GM12878 (cell line): ENCODE results near the gene ANKRD33. TPM values are rescaled to one million over a fixed set of nuclear protein-coding genes. Genes with fewer than 3 reads are reported as not detected.

Source experiments
- ATAC-seq: fragments of 200-7000 bp; cut with Tn5 transposase; 3 replicates; pipeline ENCODE4 v1.9.1; 2020; ENCODE audit warnings: mild to moderate bottlenecking, moderate library complexity
- BruUV-seq: library from RNA; stranded (reverse); fragments of 400-500 nt; replicated peaks from 2 replicates; lab custom pipeline; 2021; lab: Mats Ljungman, UMichigan
- CTCF ChIA-PET: fragments of 300-600 bp; sonication (Branson Sonifier 250); formaldehyde crosslinking; extraction: SDS; loops from one replicate; lab custom pipeline; 2021; ENCODE audit warnings: inconsistent platforms; lab: Yijun Ruan, JAX
- POLR2A ChIA-PET: fragments of 350-600 bp; formaldehyde crosslinking; extraction: SDS; loops from one replicate; lab custom pipeline; 2021; ENCODE audit warnings: inconsistent platforms; lab: Charles Lee
- RAD21 ChIA-PET: fragments of 300-600 bp; sonication (Branson Sonifier 250); formaldehyde crosslinking; loops from one replicate; lab custom pipeline; 2023; ENCODE audit warnings: antibody characterized with exemption; ENCODE audit not compliant: unreplicated experiment; lab: Charles Lee
- SMC1A ChIA-PET: fragments of 300-600 bp; sonication (Branson Sonifier 250); formaldehyde crosslinking; loops from one replicate; lab custom pipeline; 2023; ENCODE audit not compliant: unreplicated experiment, uncharacterized antibody; lab: Charles Lee
- DNase-seq: peaks from one replicate; pipeline ENCODE4 v3.0.0-alpha.2; 2011; ENCODE audit warnings: low read depth, low spot score
- FAIRE-seq: peaks from 3 replicates; lab custom pipeline; 2011; peaks lifted over from hg19 to GRCh38; lab: Jason Lieb, UNC
- H2AFZ ChIP-seq: 2 replicates; pipeline ENCODE4 v1.6.0; 2011; ENCODE audit warnings: low read depth, low read length, control low read depth; ENCODE audit not compliant: control insufficient read depth
- H3K27ac ChIP-seq: 2 replicates; pipeline ENCODE4 v1.5.1; 2011; ENCODE audit warnings: control low read depth; ENCODE audit not compliant: control insufficient read depth, insufficient read depth
- H3K27me3 ChIP-seq, 2 experiments: replicated peaks in 1 of 2; 2 replicates each; pipeline versions ENCODE4 v1.6.0 to v1.6.1; 2011; ENCODE audit warnings: low read length in 1 of 2; ENCODE audit not compliant: control insufficient read depth in 2 of 2, insufficient read depth in 2 of 2
- H3K36me3 ChIP-seq, 2 experiments: 2 replicates each; pipeline ENCODE4 v1.5.1; 2011; ENCODE audit warnings: low read length in 1 of 2; ENCODE audit not compliant: control insufficient read depth in 2 of 2, insufficient read depth in 2 of 2
- H3K4me1 ChIP-seq: 2 replicates; pipeline ENCODE4 v1.6.1; 2011; ENCODE audit warnings: mild to moderate bottlenecking, low read length, moderate library complexity, mixed read lengths; ENCODE audit not compliant: control insufficient read depth, insufficient read depth
- H3K4me2 ChIP-seq: 2 replicates; pipeline ENCODE4 v1.6.0; 2011; ENCODE audit warnings: control low read depth; ENCODE audit not compliant: control insufficient read depth, insufficient read depth
- H3K4me3 ChIP-seq: fragments of 200-600 bp; sonication (generic); 2 replicates; pipeline ENCODE4 v1.5.1; 2016
- H3K79me2 ChIP-seq: 2 replicates; pipeline ENCODE4 v1.6.0; 2011; ENCODE audit warnings: low read length; ENCODE audit not compliant: control insufficient read depth, insufficient read depth
- H3K9ac ChIP-seq: 2 replicates; pipeline ENCODE4 v1.8.0; 2011; ENCODE audit warnings: low read length, control low read depth, mixed read lengths; ENCODE audit not compliant: control insufficient read depth, insufficient read depth
- H3K9me3 ChIP-seq: replicated peaks from 3 replicates; pipeline ENCODE4 v1.5.1; 2011; ENCODE audit warnings: mild to moderate bottlenecking, low read length; ENCODE audit not compliant: control insufficient read depth, insufficient read depth
- H4K20me1 ChIP-seq: 2 replicates; pipeline ENCODE4 v1.6.0; 2011; ENCODE audit not compliant: control insufficient read depth, insufficient read depth
- BMI1 ChIP-seq: fragments of 450-650 bp; IDR thresholded peaks from 2 replicates; pipeline ENCODE4 v1.6.1; 2016; ENCODE audit warnings: mild to moderate bottlenecking, moderate library complexity, borderline replicate concordance
- CREM ChIP-seq: IDR thresholded peaks from 2 replicates; pipeline ENCODE4 v1.6.1; 2014; ENCODE audit warnings: antibody characterized with exemption, low read depth
- CUX1 ChIP-seq: IDR thresholded peaks from 2 replicates; pipeline ENCODE4 v1.6.1; 2012; ENCODE audit warnings: improper control_type of control experiment, low read depth, low read length; ENCODE audit not compliant: insufficient replicate concordance
- LARP7 ChIP-seq: fragments of 450-650 bp; IDR thresholded peaks from 2 replicates; pipeline ENCODE4 v1.6.1; 2017; ENCODE audit warnings: mild to moderate bottlenecking
- NFIC ChIP-seq: IDR thresholded peaks from 2 replicates; pipeline ENCODE4 v1.6.1; 2012; ENCODE audit warnings: low read depth, mild to moderate bottlenecking, inconsistent platforms, low read length, moderate library complexity
- NFXL1 ChIP-seq: fragments of 450-650 bp; IDR thresholded peaks from 2 replicates; pipeline ENCODE4 v1.6.1; 2017; ENCODE audit warnings: antibody characterized with exemption, mild to moderate bottlenecking, borderline replicate concordance
- PAX8 ChIP-seq: fragments of 450-650 bp; IDR thresholded peaks from 2 replicates; pipeline ENCODE4 v1.6.1; 2017; ENCODE audit warnings: mild to moderate bottlenecking, moderate library complexity
- POLR2AphosphoS2 ChIP-seq: IDR thresholded peaks from 2 replicates; pipeline ENCODE4 v1.6.1; 2011; ENCODE audit warnings: low read depth, mild to moderate bottlenecking, low read length, improper control_type of control experiment, moderate library complexity
- POU2F2 ChIP-seq: IDR thresholded peaks from 3 replicates; pipeline ENCODE4 v1.6.1; 2011; ENCODE audit warnings: low read depth, mild to moderate bottlenecking, low read length, borderline replicate concordance
- RAD51 ChIP-seq: fragments of 450-650 bp; IDR thresholded peaks from 2 replicates; pipeline ENCODE4 v1.6.1; 2016; ENCODE audit warnings: moderate library complexity, mild to moderate bottlenecking, inconsistent platforms
- RUNX3 ChIP-seq: IDR thresholded peaks from 2 replicates; pipeline ENCODE4 v1.6.1; 2012; ENCODE audit warnings: low read length, inconsistent platforms
- SMAD1 ChIP-seq: fragments of 450-650 bp; IDR thresholded peaks from 2 replicates; pipeline ENCODE4 v1.6.1; 2018; ENCODE audit warnings: mild to moderate bottlenecking, low read depth; ENCODE audit not compliant: partially characterized antibody
- SRF ChIP-seq, 2 experiments: IDR thresholded peaks; 2 replicates each; pipeline ENCODE4 v1.6.1; 2011; ENCODE audit warnings: low read depth in 2 of 2, low read length in 2 of 2, mild to moderate bottlenecking in 1 of 2, moderate library complexity in 1 of 2
- TCF3 ChIP-seq: IDR thresholded peaks from 2 replicates; pipeline ENCODE4 v1.6.1; 2012; ENCODE audit warnings: low read depth, mild to moderate bottlenecking, low read length, borderline replicate concordance; ENCODE audit not compliant: insufficient read depth
- TCF7 ChIP-seq: IDR thresholded peaks from 2 replicates; pipeline ENCODE4 v1.6.1; 2014; ENCODE audit warnings: antibody characterized with exemption, borderline replicate concordance
- ZNF207 ChIP-seq: fragments of 450-650 bp; IDR thresholded peaks from 2 replicates; pipeline ENCODE4 v1.6.1; 2014; ENCODE audit warnings: antibody characterized with exemption, mild to moderate bottlenecking, borderline replicate concordance
- WGBS: methylation state at CpG from one replicate; pipeline ENCODE4 v1.1.6; 2016; ENCODE audit warnings: low lambda C conversion rate; ENCODE audit not compliant: insufficient replicate concordance, insufficient coverage; ENCODE audit errors: missing lambda C conversion rate; 5-methylcytosine and 5-hydroxymethylcytosine counted together
- in situ Hi-C: fragments of 300-500 bp; cut with MboI; formaldehyde crosslinking; loops from 9 replicates; pipeline ENCODE4 v1.14.3; 2018; ENCODE audit warnings: mixed read lengths
- intact Hi-C: fragments of 100-400 bp; cut with micrococcal nuclease; formaldehyde crosslinking; loops from one replicate; pipeline ENCODE4 v1.14.2; 2022; ENCODE audit not compliant: unreplicated experiment
- polyA plus RNA-seq, 11 experiments: library from polyadenylated mRNA; depleted of rRNA in 4 of 11; unstranded in 6 of 11; stranded (reverse) in 5 of 11; fragments of >200 nt; fragmentation: Nextera tagmentation in 4 of 11; fragmentation: Illumina TruSeq in 1 of 11; extraction: Ambion mirVana in 4 of 11; extraction: Trizol in 1 of 11; gene quantifications; 1 replicate in 1 of 11; 2 replicates in 10 of 11; pipeline versions ENCODE4 v1.2.1 to v1.2.3, GENCODE V29; 2011 to 2016; ENCODE audit warnings: inconsistent platforms in 2 of 11, missing spikeins in 2 of 11, low read depth in 1 of 11
- total RNA-seq, 4 experiments: library from RNA; depleted of rRNA in 3 of 4; stranded (reverse); fragments of >200 nt in 3 of 4; fragmentation: Illumina TruSeq in 1 of 4; extraction: Trizol in 1 of 4; gene quantifications; 2 replicates each; pipeline versions ENCODE4 v1.2.1 to v1.2.3, GENCODE V29; 2013 to 2021
- TF ChIP-seq, protein P1 (sequence below): IDR thresholded peaks from 2 replicates; pipeline ENCODE4 v1.6.1; 2011; ENCODE audit warnings: borderline replicate concordance, low read depth, mild to moderate bottlenecking, moderate library complexity, low read length; ENCODE audit not compliant: insufficient read depth, poor library complexity, severe bottlenecking

The ANKRD33 gene
- total and polyA plus RNA-seq, 10 of the 15 experiments (the other 5 are each of a cell fraction or from before 2014, with no cell fraction given): not detected

DNA sequence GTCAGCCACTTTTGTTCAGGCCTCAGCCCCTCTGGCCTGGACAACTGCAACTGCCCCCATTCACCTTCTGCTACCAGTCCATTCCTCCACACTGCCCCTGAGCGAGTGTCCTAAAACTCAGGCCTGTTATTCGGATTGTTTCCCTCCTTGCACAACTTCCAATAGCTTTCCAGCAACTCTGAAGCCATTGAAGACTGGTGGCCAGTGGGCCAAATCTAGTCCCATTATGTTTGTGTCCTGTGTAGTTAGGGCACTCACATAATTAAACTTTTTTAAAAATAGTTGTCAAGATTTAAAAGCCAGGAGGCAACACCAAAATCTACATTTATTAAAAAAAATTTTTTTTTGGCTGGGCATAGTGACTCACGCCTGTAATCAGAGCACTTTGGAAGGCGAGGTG is 21.6 kb upstream of the ANKRD33 start:
- H3K9ac ChIP-seq: no peak overlapping the region
- POLR2A ChIA-PET: no interaction called here
- WGBS: 6% methylated on average over 4 of the region's 4 CpGs
- no peak overlapping the region for H3K4me2 ChIP-seq
- no peak overlapping the region for H2AFZ ChIP-seq
- TF ChIP-seq RUNX3: no peak
- no peak for TF ChIP-seq ZNF207
- TF ChIP-seq CREM: no peak
- no peak for TF ChIP-seq SMAD1
- TF ChIP-seq POU2F2: no peak
- TF ChIP-seq, protein P1, sequence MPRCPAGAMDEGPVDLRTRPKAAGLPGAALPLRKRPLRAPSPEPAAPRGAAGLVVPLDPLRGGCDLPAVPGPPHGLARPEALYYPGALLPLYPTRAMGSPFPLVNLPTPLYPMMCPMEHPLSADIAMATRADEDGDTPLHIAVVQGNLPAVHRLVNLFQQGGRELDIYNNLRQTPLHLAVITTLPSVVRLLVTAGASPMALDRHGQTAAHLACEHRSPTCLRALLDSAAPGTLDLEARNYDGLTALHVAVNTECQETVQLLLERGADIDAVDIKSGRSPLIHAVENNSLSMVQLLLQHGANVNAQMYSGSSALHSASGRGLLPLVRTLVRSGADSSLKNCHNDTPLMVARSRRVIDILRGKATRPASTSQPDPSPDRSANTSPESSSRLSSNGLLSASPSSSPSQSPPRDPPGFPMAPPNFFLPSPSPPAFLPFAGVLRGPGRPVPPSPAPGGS: no peak
- TF ChIP-seq NFIC: no peak
- TF ChIP-seq TCF3: no peak
- no peak for TF ChIP-seq RAD51
- no peak for TF ChIP-seq NFXL1
- TF ChIP-seq PAX8: no peak
- no peak for TF ChIP-seq BMI1
- TF ChIP-seq TCF7: no peak
- no peak for TF ChIP-seq CUX1
- TF ChIP-seq LARP7: no peak
- TF ChIP-seq POLR2AphosphoS2: no peak
- TF ChIP-seq SRF (IDR thresholded peaks at IDR 0.05; ENCODE audit: low read depth in 2 of 2, low read length in 2 of 2): no peak
- no peaks in the 10 kb centered on the region for H3K9me3 ChIP-seq
- peaks cover 20 to 21% of the 10 kb centered on the region in 2 experiments for H3K27me3 ChIP-seq
- H3K4me3 ChIP-seq: no peak overlapping the region
- intact Hi-C loops (no loop called here), in situ Hi-C loops (no loop called here)
- no peaks in the 10 kb centered on the region for H3K79me2 ChIP-seq
- RAD21 ChIA-PET: no interaction called here
- CTCF ChIA-PET: interaction anchor here (0.7 kb wide), 1 partner anchor 273 kb away, joined by 3 read pairs; no protein-coding TSS in a partner anchor
- no peak for FAIRE-seq
- H3K36me3 ChIP-seq: no peaks in the 10 kb centered on the region
- SMC1A ChIA-PET: no interaction called here
- no peaks in the 10 kb centered on the region for H3K4me1 ChIP-seq
- no TSS peak for BruUV-seq
- DNase-seq: no peak
- no peak overlapping the region for H3K27ac ChIP-seq
- no peak for ATAC-seq
- no peaks in the 10 kb centered on the region for H4K20me1 ChIP-seq
